ENCODE data around the gene GDPD3.

- no peak for TF ChIP-seq CTCF (IDR thresholded peaks at IDR 0.05; ENCODE audit: low read depth, low read length)
- no peak for TF ChIP-seq EZH2phosphoT487 (IDR thresholded peaks at IDR 0.05; ENCODE audit: low read depth)
Observed at GRCh38 chr16:30079480-30079879, 33.9 kb downstream of the GDPD3 start.
